NCI-H1694 treated with DMSO at 0.1 percent for 48 hours (cell line): ENCODE results near the gene SMS.
"Not testable (repeated sequence)": the region's sequence is repeated elsewhere in the genome, so short reads cannot be mapped to it uniquely, and the experiment has no call there.

Experiments
- DNase-seq: peaks from one replicate; lab custom pipeline; 2025; lab: John Stamatoyannopoulos, UW

SMS gene

DNA sequence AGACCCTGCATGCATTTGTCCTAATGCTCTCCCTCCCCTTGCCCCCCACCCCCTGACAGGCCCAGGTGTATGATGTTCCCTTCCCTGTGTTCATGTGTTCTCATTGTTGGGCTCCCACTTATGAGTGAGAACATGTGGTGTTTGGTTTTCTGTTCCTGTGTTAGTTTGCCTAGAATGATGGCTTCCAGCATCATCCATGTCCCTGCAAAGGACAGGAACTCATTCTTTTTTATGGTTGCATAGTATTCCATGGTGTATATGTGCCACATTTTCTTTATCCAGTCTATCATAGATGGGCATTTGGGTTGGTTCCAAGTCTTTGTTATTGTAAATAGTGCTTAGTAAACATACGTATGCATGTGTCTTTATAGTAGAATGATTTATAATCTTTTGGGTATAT lies 10.0 kb downstream of the SMS start:
- not testable (repeated sequence) for DNase-seq

DNA sequence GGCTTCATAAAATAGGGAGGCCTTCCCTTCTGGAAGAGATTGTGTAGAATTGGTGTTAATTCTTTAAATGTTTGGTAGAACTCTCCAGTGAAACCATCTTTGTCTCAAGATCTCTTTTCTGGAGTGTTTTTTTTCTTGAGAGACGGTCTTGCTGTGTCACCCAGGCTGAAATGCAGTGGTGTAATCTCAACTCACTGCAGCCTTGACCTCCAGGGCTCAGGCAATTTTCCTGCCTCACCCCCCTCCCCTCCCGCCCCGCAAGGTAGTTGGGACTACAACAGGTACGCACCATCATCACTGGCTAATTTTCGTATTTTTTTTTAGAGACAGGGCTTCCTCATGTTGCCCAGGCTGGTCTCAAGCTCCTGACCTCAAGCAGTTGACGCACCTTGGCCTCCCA lies 12.1 kb downstream of the SMS start:
- DNase-seq = no peak

DNA sequence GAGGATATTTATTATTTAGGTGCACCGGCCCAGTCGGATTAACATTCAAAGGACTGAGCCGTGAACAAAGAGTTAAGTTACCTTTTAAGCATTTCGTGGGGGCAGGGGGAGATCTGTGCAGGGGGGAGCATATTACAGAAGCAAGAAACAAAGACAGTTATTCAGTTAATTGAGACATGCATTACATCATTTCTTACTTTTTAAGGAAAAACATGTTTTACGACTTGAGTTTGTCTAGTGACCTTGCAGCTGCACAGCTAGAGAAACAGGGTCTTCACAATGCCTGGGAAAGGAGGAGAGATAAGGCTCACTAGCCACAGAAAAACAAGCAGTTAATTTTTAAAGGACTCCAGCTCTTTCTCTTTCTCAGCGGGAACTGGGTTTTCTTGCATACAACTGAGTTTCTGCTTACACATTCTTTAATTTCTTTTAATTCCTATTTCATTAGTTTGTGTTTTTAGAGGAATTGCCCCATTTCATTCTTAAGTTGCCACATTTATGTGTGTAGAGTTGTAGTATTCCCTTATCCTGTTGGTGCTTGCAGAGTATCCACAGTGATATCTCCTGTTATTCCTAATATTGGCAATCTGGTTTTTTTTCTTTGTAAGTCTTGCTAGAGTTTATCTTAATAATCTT lies 12.8 kb downstream of the SMS start:
- not testable (repeated sequence) for DNase-seq

DNA sequence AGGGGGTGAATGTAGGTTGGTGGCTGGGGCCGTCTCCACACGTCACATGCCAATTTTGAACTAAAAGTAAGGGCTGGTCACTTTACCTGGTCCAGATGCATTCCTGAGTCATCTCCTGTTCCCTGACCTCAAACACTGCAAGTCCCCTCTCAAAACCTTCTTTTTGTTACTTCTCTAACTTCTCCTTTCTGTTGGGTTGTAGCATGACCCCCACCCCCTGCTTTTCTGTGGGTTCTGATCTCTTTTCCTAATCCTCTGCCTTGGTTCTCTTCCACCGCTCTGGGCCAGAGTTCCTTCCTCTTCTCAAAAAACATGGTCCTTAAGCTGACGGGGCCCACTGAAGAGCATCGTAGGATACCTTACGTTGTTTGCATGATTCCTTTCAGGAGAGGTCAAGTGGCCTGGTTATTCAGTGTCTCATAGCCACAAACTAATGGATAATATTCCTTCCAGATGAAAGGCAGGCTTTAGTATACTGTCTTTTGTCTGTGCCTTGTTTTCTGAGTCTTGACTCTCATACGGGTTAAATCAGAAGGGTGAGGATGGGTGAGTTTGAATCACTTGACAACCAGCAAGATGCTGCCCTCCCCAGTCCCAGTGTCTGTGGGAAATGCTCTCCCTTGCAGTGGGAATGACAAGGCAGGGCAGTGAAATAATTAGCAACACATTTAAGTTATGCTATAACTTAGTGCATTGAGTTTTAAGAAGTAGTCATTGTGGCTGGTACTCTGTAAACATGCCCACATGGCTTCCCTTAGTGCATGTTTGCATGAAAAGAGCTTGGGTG lies 15.1 kb downstream of the SMS start:
- DNase-seq = no peak

DNA sequence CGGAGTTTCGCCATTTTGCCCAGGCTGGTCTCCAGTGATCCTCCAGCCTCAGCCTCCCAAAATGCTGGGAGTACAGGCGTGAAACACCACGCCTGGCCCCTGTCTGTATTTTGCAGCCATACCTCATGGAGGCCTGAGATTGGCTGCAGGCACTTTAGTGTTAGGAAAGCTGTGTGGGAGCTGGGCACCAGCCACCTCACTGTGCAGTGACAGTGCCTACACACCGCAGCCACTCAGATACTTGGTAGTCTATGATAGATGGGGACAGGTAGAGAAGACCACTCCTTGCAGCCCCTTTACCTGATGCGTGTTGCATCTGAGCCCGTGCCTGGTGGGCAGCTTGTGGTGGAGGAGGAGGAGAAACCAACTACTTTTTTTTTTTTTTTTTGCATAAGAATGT lies 16.3 kb downstream of the SMS start:
- DNase-seq = no peak

DNA sequence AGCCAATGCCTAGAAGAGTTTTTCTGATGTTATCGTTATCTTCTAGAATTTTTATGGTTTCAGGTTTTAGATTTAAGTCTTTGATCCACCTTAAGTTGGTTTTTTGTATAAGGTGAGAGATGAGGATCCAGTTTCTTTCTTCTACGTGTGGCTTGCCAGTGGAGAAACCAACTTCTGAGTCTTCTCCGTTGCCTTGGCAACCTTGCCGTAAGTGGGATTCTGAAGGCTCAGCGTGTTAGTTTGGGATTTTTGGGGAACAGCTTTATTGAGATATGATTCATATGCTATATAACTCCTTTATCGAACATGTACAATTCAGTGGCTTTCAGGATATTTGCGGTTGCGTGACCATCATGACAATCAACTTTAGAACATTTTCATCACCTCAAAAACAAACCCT lies 17.7 kb downstream of the SMS start:
- DNase-seq = no peak

DNA sequence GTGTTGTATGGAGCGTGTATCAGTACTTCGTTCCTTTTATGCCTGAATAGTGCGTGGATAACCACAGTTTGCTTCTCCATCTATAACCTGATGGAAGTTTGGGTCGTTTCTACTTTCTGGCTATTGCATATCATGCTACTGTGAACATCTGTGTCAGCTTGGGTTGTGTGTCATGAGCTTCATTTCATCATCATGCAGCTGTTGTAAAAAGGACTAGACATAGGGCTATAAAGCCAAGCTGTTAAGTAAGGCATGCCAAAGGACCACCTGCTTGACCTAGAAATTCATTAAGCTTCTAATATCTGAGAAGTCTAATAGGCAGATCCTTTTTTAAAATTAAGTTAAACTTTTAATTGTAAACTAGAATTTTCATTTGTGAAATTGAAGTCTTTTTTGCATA lies 18.4 kb downstream of the SMS start:
- no peak for DNase-seq

DNA sequence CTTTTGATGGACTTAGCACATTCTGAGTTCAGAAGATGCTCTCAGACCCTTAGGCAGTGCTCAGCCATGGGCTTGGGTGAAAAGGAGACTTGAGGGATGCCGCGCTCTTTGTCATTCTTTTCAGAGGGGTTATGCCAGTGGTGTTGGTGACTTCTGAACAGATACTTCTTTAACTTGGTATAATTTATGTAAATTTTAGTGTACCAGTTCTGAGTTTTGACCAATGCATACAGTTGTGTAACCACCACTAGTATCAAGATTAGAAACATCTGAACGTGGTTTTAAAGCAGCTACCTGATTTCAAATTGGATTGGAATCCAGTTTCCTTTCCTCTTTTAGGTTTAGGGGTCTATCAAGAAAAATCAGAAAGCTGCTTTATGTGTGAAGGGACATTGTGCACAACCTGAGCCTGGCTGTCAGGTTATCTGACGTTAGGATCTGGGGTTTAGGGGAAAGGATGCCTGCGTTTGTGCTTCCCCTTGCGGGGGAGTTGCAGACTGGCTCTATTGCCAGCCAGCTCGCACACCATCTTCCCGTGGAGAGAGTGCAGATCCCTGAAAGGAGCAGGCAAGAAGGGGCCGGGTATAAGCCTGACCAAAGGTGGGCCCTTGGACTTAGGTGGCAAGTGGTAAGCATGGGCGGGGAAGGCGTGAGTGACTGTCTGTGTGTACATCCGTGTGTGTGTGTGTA lies 19.0 kb downstream of the SMS start:
- DNase-seq = no peak

DNA sequence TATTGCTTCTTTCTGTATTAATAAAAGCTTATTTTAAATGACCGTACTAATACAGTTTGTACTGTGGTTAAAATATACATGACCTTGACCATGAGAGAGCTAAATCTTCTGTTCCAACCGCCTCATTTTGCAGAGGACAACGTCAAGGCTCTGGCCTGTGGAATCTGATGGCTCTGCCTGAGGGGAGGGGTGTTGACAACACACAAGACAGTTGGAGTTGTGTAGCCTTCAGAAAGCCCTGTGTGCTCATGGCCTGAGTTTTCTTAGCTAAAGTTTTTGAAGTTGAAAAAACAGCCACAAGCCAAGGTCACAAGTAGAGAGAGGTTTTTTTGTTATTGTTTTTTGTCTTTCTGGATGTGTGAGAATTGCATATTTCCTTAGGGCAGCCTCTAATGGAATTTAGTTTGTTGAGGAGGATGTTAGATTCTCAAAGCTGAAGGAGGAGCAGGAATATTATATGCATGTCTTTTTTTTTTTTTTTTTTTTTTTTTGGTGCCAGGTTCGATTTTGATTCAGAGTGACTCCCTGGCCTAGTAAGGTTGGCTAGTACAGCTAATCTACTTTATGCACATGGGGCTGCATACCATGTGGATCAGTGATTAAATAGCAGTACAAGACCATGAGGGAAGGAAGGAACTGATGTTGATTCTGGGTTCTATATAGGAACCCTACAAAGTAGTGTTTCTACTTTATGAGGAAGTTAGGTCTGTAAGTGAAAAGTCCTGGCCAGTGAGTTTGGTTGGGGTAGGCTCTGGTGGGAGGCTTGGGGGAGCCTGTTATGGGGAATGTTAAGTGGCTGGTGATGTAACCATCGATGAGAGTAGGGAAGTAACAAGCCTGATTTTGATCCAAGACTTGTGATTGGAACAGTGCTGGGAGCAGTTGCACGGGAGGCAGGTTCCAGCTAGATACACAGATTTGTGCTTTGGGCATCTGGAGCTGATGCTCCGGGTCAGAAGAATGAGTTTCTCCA lies 20.3 kb downstream of the SMS start:
- DNase-seq = no peak

DNA sequence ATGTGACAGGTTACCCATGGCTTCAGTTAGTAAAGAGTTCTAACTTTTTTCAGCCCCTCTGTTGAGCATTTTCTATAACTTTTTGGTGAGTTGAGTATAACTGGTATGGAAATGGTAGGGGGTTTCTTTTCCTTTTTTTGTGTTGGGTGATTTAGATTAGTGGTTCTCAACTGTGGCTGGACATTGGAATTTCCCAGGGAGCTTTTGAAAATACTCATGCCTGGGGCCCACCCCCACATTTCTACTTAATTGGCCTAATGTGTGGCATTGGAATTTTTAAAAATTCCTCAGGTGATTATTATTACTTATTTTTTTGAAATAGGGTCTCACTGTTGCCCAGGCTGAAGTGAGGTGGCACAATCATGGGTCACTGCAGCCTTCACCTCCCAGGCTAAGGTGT lies 21.9 kb downstream of the SMS start:
- no peak for DNase-seq

DNA sequence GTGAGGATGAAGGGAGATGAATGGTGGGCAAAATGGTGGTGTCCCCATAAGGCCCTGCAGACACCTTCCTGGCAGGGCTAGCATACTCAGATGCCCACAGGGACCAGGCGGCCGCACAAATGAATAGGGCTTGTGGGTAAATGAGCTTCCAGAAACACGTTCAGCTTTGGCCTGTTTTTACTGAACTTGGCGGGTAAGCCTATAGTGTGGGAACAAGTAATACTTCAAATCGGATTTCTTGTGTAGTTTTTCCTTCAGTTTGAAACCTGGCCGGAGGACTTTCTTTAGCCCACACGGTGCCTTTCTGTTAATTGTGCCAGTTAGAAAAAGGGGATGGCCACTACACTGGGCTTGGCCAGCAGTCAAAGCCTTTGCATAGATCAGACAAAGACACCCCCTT lies 22.8 kb downstream of the SMS start:
- DNase-seq = no peak

DNA sequence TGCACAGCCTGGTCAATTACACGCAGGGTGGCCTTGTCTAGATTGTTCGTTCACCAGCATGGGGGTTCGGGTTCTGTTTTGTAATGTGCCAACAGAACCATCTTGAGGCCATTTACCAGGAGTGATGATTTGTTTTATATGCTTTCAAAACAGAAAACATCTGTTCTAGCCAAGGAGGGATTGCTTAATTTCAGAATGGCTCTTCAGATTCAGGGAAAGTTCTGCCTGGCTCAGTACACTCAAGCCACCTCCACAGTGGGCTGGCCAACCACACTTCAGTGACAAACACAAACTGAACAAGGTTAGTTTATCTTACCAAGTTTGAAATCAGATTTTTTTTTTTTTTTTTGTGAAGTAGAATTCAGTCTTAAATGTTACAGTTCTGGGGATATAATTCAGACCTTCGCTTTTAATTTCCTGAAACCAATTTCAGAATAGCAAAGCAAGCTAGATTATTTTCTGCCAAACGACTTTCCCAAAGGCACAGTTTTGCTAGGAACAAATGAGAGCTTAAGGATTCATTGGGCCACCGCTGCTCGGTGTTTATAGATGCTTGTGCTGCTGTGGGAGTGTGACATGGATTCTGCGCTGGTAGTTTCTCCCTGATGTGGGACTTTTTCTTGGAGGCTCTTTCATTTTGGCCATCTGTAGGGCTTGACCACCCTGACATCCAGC lies 23.4 kb downstream of the SMS start:
- no peak for DNase-seq

DNA sequence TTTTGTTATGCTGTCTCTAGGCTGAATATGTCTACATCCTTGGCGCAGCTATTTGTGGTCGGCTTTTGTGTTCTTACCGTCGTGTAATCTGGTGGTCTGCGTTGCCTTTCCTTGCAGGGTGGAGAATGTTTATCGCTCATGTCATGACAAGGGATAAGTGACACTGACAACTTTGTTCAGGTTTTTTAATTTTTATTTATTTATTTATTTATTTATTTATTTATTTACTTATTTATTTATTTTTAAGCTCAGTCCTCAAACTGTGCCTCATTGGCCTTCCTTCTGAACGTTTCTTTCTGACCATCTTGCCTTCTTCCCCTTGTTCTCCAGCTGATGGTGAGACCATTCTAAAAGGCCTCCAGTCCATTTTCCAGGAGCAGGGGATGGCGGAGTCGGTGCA lies 26.4 kb downstream of the SMS start:
- no peak for DNase-seq

DNA sequence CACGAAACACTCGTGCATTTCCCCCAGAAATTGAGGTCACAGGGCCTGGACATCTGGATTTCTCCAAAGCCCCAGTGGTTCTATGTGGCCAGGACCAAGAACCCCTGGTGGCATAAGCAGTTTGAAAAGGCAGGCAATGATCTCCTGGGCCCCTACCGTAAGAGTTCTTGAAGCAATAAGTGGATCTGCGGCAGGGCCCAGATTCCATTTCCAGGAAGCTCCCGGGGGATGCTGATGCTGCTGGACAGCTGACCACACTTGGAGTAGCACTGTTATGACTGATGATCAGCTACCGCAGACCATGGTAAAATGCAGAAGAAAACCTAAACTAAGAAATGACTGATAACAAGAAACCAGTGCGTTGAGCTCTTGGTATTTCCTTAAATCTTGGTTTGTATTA lies 27.8 kb downstream of the SMS start:
- DNase-seq = no peak

DNA sequence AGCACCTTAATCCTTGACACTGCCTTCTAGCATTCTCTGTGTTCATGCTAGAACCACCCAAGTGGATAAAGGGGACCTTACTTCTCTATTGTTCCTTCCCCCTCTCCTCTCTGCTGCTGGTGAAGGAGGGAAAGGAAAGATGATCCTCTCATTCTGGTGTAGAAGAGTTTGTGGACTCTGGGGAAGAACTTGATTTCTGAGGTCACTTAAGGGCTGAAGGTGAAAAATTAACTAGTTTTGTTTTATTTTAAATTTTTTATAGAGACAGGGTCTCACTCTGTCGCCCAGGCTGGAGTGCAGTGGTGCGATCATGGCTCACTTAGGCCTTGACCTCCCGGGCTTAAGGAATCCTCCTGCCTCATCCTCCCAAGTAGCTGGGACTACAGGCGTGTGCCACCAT lies 29.8 kb downstream of the SMS start:
- DNase-seq = no peak

DNA sequence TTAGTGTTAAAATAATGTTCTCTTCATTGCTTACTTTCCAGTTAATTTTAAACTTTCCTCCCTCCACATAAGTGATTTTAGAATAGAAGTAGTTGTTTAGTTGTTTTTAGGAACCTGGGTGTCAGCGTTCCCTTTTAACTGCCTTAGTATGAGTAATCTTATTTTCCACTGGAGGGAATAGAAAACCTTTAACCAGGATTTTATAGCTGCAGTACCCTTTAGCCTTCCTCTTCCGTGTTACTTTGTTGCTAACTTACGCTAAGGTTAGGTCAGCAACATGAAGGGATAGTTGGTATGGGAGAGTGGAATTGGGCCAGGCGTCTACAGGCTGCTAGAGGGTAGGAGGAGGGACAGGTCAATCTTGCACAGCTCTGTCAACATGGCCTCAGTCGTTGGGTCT lies 31.5 kb downstream of the SMS start:
- no peak for DNase-seq

DNA sequence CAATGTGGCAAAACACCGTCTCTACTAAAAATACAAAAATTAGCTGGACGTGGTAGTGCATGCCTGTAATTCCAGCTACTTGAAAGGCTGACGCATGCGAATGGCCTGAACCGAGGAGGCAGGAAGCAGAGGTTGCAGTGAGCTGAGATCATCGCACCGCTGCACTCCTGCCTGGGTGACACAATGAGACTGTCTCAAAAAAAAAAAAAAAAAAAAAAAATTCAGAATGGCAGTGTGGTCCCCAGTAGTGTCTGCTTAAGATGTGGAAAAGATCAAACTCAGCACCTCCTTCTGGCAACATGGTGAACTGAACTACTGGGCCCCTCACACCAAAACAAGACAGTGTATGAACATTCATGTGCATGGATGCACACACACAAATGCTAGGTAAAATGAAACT lies 32.2 kb downstream of the SMS start:
- DNase-seq = no peak

DNA sequence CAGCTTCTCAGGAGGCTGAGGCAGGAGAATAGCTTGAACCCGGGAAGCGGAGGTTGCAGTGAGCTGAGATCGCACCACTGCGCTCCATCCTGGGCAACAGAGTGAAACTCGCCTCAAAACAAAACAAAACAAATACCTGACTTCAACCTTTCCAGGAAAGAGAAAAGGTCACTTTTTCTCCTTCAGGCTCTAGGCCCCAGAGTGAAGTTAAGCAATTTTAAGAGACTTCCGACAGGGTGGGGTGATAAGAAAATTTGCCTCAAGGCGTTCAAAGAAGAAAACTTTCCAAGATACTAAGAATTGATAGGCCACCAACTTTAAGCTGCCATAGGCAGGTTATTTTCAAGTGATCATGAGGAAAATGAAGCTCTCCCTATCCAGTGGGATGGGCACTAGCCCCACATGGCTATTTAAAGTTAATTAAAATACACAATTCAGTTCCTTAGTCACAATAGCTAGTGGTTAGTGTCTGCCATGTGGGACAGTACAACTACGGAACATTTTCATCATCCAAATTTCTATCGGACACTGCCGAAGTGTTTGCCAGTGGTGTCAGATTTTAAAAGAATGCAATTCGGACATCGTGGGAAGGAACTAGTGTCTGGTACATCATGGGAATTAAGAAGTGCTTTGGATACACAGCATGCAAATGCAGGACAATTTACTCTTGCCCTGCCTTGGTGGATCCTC lies 33.0 kb downstream of the SMS start:
- no peak for DNase-seq

DNA sequence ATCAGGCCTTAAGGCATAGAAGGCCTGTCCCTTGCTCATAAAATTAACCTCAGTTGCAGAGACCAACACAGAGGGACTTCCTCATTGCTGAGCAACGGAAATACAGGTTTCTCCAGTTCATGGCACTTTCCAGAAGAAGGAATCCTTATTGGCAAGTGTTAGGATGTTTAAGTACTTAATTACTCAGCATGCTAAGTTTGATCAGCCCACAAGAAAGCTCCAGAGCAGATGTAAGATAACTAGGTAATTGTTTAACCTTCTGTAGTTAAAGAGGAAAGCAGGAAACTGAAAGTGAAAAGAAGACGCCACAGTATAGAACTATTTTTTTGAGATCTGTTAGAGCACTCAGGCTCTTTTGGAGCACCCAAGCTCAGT lies 33.5 kb downstream of the SMS start:
- DNase-seq = no peak

DNA sequence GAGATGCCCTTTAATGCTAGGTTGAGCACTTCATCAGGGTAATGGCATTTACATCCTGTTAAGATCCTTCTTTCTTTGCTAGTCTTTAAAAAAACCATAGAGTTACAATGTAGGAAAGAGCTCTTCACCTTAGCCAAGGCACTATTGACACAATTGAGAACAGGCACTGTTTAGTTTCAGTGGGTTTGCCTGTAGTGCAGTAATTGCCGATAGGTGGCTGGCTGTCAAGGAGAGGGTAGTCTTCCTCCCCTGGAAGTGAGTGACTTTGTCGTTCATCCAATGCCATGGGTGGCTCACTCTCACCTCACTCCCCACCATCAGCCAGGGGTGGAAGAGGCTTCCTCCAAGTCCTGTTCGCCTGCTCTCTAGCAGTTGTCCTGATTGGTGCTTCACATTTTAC lies 34.7 kb downstream of the SMS start:
- no peak for DNase-seq

DNA sequence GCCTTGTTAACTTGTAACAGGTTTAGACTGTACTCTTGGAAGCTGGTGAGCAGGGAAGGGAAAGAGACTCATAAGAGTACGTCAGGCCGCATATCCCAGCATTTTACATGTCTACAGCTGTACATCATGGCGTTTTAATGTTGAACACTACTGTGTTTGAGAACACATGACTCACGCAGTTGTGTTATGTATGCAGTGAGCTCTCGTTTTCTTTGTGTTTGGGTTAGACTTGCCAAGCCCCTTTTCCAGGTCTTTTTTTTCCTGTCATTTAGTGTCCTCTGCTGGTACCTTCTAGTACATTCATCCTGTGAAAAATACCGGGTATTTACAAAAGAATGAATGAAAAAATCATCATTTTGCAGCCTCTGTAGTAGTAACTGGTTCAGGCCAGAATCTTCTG lies 35.3 kb downstream of the SMS start:
- no peak for DNase-seq
